Panc1 (cell line): ENCODE data around the gene TMPRSS6. TPM values are rescaled to one million over a fixed set of nuclear protein-coding genes. Genes with fewer than 3 reads are reported as not detected.

Source experiments
- ATAC-seq: fragments of 200-7000 bp; cut with Tn5 transposase; 2 replicates; pipeline ENCODE4 v1.9.1; 2020; ENCODE audit warnings: mild to moderate bottlenecking, moderate library complexity
- BruUV-seq: library from RNA; stranded (reverse); fragments of 400-500 nt; replicated peaks from 2 replicates; lab custom pipeline; 2021; lab: Mats Ljungman, UMichigan
- CTCF ChIA-PET: fragments of 300-600 bp; sonication (Branson Sonifier 250); formaldehyde crosslinking; loops from one replicate; lab custom pipeline; 2022; ENCODE audit warnings: antibody characterized with exemption; lab: Charles Lee
- POLR2A ChIA-PET: fragments of 300-600 bp; sonication (Branson Sonifier 250); formaldehyde crosslinking; loops from one replicate; lab custom pipeline; 2022; ENCODE audit warnings: antibody characterized with exemption; lab: Charles Lee
- DNase-seq: peaks from one replicate; pipeline ENCODE4 v3.0.0-alpha.2; 2010; ENCODE audit warnings: low read depth, low spot score
- H3K27ac ChIP-seq: 2 replicates; pipeline ENCODE4 v1.5.1; 2011; ENCODE audit warnings: mild to moderate bottlenecking, low read length, inconsistent platforms
- H3K27me3 ChIP-seq: fragments of 200-500 bp; sonication (Bioruptor generic); 2 replicates; pipeline ENCODE4 v1.6.0; 2014; ENCODE audit warnings: low read length, inconsistent platforms; ENCODE audit not compliant: control insufficient read depth, insufficient read depth
- H3K36me3 ChIP-seq: fragments of 200-500 bp; sonication (Bioruptor generic); 2 replicates; pipeline ENCODE4 v1.5.1; 2014; ENCODE audit warnings: inconsistent platforms, mild to moderate bottlenecking, low read length, moderate library complexity; ENCODE audit not compliant: control insufficient read depth, insufficient read depth
- H3K4me1 ChIP-seq: 2 replicates; pipeline ENCODE4 v1.5.1; 2011; ENCODE audit warnings: inconsistent platforms, mild to moderate bottlenecking, low read length, moderate library complexity; ENCODE audit not compliant: control insufficient read depth, insufficient read depth
- H3K4me3 ChIP-seq, 2 experiments: 2 replicates each; pipeline ENCODE4 v1.5.1; 2011 to 2012; ENCODE audit warnings: low read depth in 2 of 2, low read length in 2 of 2, mild to moderate bottlenecking in 2 of 2, inconsistent platforms in 1 of 2, moderate library complexity in 1 of 2
- H3K9me3 ChIP-seq: fragments of 200-500 bp; sonication (Bioruptor generic); 2 replicates; pipeline ENCODE4 v1.5.1; 2014; ENCODE audit warnings: low read depth, mild to moderate bottlenecking, inconsistent platforms, low read length, moderate library complexity; ENCODE audit not compliant: control insufficient read depth, insufficient read depth
- CTCF ChIP-seq: fragments of 450-650 bp; IDR thresholded peaks from 2 replicates; pipeline ENCODE4 v1.5.1; 2017; ENCODE audit warnings: mild to moderate bottlenecking
- POLR2AphosphoS5 ChIP-seq: IDR thresholded peaks from 2 replicates; pipeline ENCODE4 v1.6.1; 2012; ENCODE audit warnings: mild to moderate bottlenecking, low read depth, low read length, moderate library complexity
- REST ChIP-seq, 2 experiments: IDR thresholded peaks; 2 replicates each; pipeline ENCODE4 v1.6.1; 2011 to 2012; ENCODE audit warnings: low read depth in 2 of 2, control low read depth in 1 of 2, low read length in 1 of 2, mild to moderate bottlenecking in 1 of 2, moderate library complexity in 1 of 2; ENCODE audit not compliant: insufficient read depth in 1 of 2
- SIN3A ChIP-seq: IDR thresholded peaks from 2 replicates; pipeline ENCODE4 v1.6.1; 2012; ENCODE audit warnings: low read depth, mild to moderate bottlenecking, low read length, moderate library complexity, borderline replicate concordance; ENCODE audit not compliant: insufficient read depth
- TCF7L2 ChIP-seq: IDR thresholded peaks from 2 replicates; pipeline ENCODE4 v1.6.1; 2011; ENCODE audit warnings: mild to moderate bottlenecking, low read depth, low read length, inconsistent platforms
- in situ Hi-C: cut with HindIII; loops from 2 replicates; pipeline ENCODE4 v1.10.0; 2016; ENCODE audit warnings: low sequenced_read_pairs, low pct_unique_long_range_greater_than_20kb
- intact Hi-C: fragments of 100-400 bp; cut with micrococcal nuclease; formaldehyde crosslinking; loops from one replicate; pipeline ENCODE4 v1.10.0; 2022; ENCODE audit not compliant: unreplicated experiment
- total RNA-seq: library from RNA; stranded (reverse); gene quantifications from one replicate; pipeline ENCODE4 v1.2.1, GENCODE V29; 2021; ENCODE audit not compliant: unreplicated experiment

Gene TMPRSS6
- total RNA-seq, 1 experiment from 2014 or later = not detected

- intact Hi-C loops = no loop called here
- ATAC-seq = no peak
- no peak overlapping the region for H3K27ac ChIP-seq
- POLR2A ChIA-PET = no interaction called here
- BruUV-seq = no TSS peak
- H3K27me3 ChIP-seq = no peaks in the 10 kb centered on the region
- no peak overlapping the region for H3K4me3 ChIP-seq
- no peak for TF ChIP-seq CTCF
- no peak for TF ChIP-seq TCF7L2
- no peak for TF ChIP-seq REST (IDR thresholded peaks at IDR 0.05; ENCODE audit: insufficient read depth in 1 of 2, low read depth in 2 of 2, low read length in 1 of 2)
- no peaks in the 10 kb centered on the region for H3K9me3 ChIP-seq
- no peaks in the 10 kb centered on the region for H3K36me3 ChIP-seq
- in situ Hi-C loops = no loop called here
- CTCF ChIA-PET = interaction anchor here (0.6 kb wide), 1 partner anchor 783 kb away, joined by 7 read pairs; no protein-coding TSS in a partner anchor
- no peaks in the 10 kb centered on the region for H3K4me1 ChIP-seq
- DNase-seq = no peak
Observed at GRCh38 chr22:37098976-37099591, 10.4 kb downstream of the TMPRSS6 start.

DNA sequence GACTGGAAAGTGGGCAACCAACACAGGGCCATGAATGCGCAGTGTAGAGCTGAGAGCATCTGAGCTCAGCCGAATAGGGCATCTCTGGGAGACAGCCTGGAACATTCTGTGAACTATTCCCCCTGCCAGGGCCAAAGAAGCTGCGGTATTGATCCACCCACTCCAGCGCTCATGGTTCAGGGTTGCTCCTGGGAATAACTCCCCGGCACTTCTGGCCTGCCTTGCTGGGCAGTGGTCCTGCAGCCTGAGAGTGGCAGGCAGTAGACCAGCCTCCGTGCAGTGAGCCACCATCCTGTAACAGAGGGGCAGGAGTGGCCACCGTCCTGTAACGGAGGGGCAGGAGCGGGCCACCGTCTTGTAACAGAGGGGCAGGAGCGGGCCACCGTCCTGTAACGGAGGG is 12.2 kb downstream of the TMPRSS6 start:
- no peaks in the 10 kb centered on the region for H3K36me3 ChIP-seq
- H3K4me3 ChIP-seq = no peak overlapping the region
- intact Hi-C loops = no loop called here
- TF ChIP-seq TCF7L2 (no peak), REST (IDR thresholded peaks at IDR 0.05; ENCODE audit: insufficient read depth in 1 of 2, low read depth in 2 of 2, low read length in 1 of 2) (no peak), CTCF (no peak), SIN3A (no peak), POLR2AphosphoS5 (no peak)
- no peak overlapping the region for H3K27ac ChIP-seq
- no peaks in the 10 kb centered on the region for H3K27me3 ChIP-seq
- DNase-seq (no peak), ATAC-seq (no peak)
- BruUV-seq = no TSS peak
- no peaks in the 10 kb centered on the region for H3K4me1 ChIP-seq
- in situ Hi-C loops = no loop called here
- no peaks in the 10 kb centered on the region for H3K9me3 ChIP-seq
- POLR2A ChIA-PET = no interaction called here
- CTCF ChIA-PET = no interaction called here
